ENCODE data around the gene RPS6KC1.

DNA sequence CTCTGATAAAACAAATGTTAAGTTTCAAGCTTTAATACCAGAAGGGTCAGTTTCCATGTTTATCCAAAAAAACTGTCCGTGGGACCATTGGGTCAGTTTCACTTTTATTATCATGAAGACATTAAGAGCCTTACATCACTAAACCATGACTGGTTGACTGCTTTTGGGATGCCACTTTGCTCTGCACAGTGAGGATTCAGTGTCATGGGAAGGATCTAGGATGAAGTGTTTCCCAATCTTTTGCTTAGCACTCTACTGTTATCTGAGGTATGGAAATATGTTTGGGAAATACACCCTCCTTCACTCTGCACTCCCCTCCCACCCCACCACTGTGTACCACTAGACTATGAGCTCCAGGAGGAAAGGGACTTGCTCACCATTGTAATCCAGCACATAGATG, 16.3 kb downstream of the RPS6KC1 start:
- TF ChIP-seq, protein P1, sequence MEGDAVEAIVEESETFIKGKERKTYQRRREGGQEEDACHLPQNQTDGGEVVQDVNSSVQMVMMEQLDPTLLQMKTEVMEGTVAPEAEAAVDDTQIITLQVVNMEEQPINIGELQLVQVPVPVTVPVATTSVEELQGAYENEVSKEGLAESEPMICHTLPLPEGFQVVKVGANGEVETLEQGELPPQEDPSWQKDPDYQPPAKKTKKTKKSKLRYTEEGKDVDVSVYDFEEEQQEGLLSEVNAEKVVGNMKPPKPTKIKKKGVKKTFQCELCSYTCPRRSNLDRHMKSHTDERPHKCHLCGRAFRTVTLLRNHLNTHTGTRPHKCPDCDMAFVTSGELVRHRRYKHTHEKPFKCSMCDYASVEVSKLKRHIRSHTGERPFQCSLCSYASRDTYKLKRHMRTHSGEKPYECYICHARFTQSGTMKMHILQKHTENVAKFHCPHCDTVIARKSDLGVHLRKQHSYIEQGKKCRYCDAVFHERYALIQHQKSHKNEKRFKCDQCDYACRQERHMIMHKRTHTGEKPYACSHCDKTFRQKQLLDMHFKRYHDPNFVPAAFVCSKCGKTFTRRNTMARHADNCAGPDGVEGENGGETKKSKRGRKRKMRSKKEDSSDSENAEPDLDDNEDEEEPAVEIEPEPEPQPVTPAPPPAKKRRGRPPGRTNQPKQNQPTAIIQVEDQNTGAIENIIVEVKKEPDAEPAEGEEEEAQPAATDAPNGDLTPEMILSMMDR (IDR thresholded peaks at IDR 0.05; ENCODE audit: extremely low read depth in 1 of 2, insufficient read depth in 1 of 2, low read depth in 1 of 2, low read length in 2 of 2) = no peak
- TF ChIP-seq POLR2A (IDR thresholded peaks at IDR 0.05; ENCODE audit: low read depth, low read length) (no peak), EZH2 (IDR thresholded peaks at IDR 0.05; ENCODE audit: borderline replicate concordance, low read depth, low read length, severe bottlenecking) (no peak), POLR2AphosphoS5 (IDR thresholded peaks at IDR 0.05; ENCODE audit: insufficient read depth, low read depth, low read length) (no peak), MYC (IDR thresholded peaks at IDR 0.05; ENCODE audit: low read depth, low read length) (no peak), GATA2 (IDR thresholded peaks at IDR 0.05; ENCODE audit: insufficient read depth, insufficient read length, low read depth, low read length) (no peak), JUN (IDR thresholded peaks at IDR 0.05; ENCODE audit: borderline replicate concordance, insufficient read depth, insufficient read length, low read depth) (no peak), FOS (IDR thresholded peaks at IDR 0.05; ENCODE audit: borderline replicate concordance, insufficient read depth, low read length) (no peak)
- TF ChIP-seq, protein P2, sequence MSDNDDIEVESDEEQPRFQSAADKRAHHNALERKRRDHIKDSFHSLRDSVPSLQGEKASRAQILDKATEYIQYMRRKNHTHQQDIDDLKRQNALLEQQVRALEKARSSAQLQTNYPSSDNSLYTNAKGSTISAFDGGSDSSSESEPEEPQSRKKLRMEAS (IDR thresholded peaks at IDR 0.05; ENCODE audit: insufficient read depth, insufficient read length) = no peak

Measured in endothelial cell of umbilical vein (primary cell).